ENCODE data around the gene NT5C. TPM values are rescaled to one million over a fixed set of nuclear protein-coding genes. Genes with fewer than 3 reads are reported as not detected.

The NT5C gene
- total and polyA plus RNA-seq, 4 experiments from 2014 or later = 22.4 to 46.6 (median 36.3) TPM

- Mint-ChIP-seq H3K27me3 (no peaks in the 10 kb centered on the region), H3K4me3 (peak overlapping the region; percentile 72 to 86 (median 78)), H3K36me3 (no peaks in the 10 kb centered on the region), H3K27ac (peak overlapping the region in 6 of 7 donors; percentile 35 to 89 (median 76)), H3K9me3 (no peaks in the 10 kb centered on the region), H3K4me1 (peaks cover 35 to 63% (median 48%) of the 10 kb centered on the region in 4 donors)
- ChIA-PET CTCF (ENCODE audit: partially characterized antibody) (interaction anchor here (1.1 to 1.6 kb wide), 3 partner anchors 25 to 127 kb away, joined by 3 to 7 read pairs (median 4); no protein-coding TSS in a partner anchor), POLR2A (ENCODE audit: partially characterized antibody) (interaction anchor here (0.7 to 3.3 kb wide), 13 partner anchors 11 to 127 kb away, joined by 3 to 26 read pairs (median 5); partner anchors contain the start of genes ARMC7, ATP5PD, KCTD2 and MRPL58)
- no peak for DNase-seq
- intact Hi-C loops (cut with micrococcal nuclease) = no loop called here
- Histone ChIP-seq H3K27me3 (ENCODE audit: insufficient read depth, low read length) (no peaks in the 10 kb centered on the region), H3K27ac (ENCODE audit: low read depth, low read length) (peak overlapping the region; percentile 64), H3K4me1 (ENCODE audit: insufficient read depth, low read length) (peaks cover 32% of the 10 kb centered on the region), H3K36me3 (ENCODE audit: insufficient read depth, low read length) (no peaks in the 10 kb centered on the region), H3K9me3 (ENCODE audit: control insufficient read depth in 1 of 2, low read length in 2 of 2) (no peaks in the 10 kb centered on the region), H3K4me3 (ENCODE audit: low read length in 2 of 2) (peak overlapping the region in 1 of 2 donors; percentile 68)
Observed at GRCh38 chr17:75088465-75089417, 42.8 kb downstream of the NT5C start.

GRCh38 chr17:75087558-75088453 is 43.7 kb downstream of the NT5C start, which contains the start of gene SLC16A5:
TSS of gene SLC16A5 (plus strand) at chr17:75087954. CDS start at chr17:75093637, 5,683 bp downstream.
- H3K4me3 ChIP-seq (ENCODE audit: low read length in 2 of 2) = peak within 1 kb of the TSS; percentile 65 to 68
- intact Hi-C loops (cut with micrococcal nuclease) = loop anchor here (2.0 kb wide), 1 partner anchor 21 kb away; the partner anchor contains the start of gene ARMC7
- H3K27me3 Mint-ChIP-seq = no peaks in the 10 kb centered on the region

GRCh38 chr17:75087182-75087557 is 44.4 kb downstream of the NT5C start:
- Mint-ChIP-seq H3K27me3 (no peaks in the 10 kb centered on the region), H3K4me3 (peak overlapping the region; percentile 79 to 90 (median 83)), H3K4me1 (peaks cover 33 to 65% (median 46%) of the 10 kb centered on the region in 4 donors), H3K9me3 (no peaks in the 10 kb centered on the region), H3K36me3 (no peaks in the 10 kb centered on the region), H3K27ac (peak overlapping the region in 6 of 7 donors; percentile 79 to 85 (median 80))
- ChIA-PET POLR2A (ENCODE audit: partially characterized antibody) (interaction anchor here (0.7 to 3.3 kb wide), 15 partner anchors 10 to 126 kb away, joined by 3 to 26 read pairs (median 4); partner anchors contain the start of genes ARMC7, ATP5PD, JPT1 and KCTD2), CTCF (ENCODE audit: partially characterized antibody) (interaction anchor here (1.0 to 1.6 kb wide), 2 partner anchors 27 to 125 kb away, joined by 5 to 7 read pairs; no protein-coding TSS in a partner anchor)
- Histone ChIP-seq H3K4me1 (ENCODE audit: insufficient read depth, low read length) (peaks cover 32% of the 10 kb centered on the region), H3K9me3 (ENCODE audit: control insufficient read depth in 1 of 2, low read length in 2 of 2) (no peaks in the 10 kb centered on the region), H3K4me3 (ENCODE audit: low read length in 2 of 2) (peak overlapping the region; percentile 65 to 68), H3K27ac (ENCODE audit: low read depth, low read length) (peak overlapping the region; percentile 64), H3K36me3 (ENCODE audit: insufficient read depth, low read length) (no peaks in the 10 kb centered on the region), H3K27me3 (ENCODE audit: insufficient read depth, low read length) (no peaks in the 10 kb centered on the region)
- DNase-seq = no peak
- intact Hi-C loops (cut with micrococcal nuclease) = loop anchor here (2.0 kb wide), 1 partner anchor 22 kb away; the partner anchor contains the start of gene ARMC7

More at GRCh38 chr17:75087558-75088453, 43.7 kb downstream of the NT5C start, which contains the start of gene SLC16A5:
- ChIA-PET POLR2A (ENCODE audit: partially characterized antibody) (interaction anchor here (0.7 to 3.3 kb wide), 19 partner anchors 10 to 126 kb away, joined by 3 to 26 read pairs (median 4); partner anchors contain the start of genes ARMC7, ATP5PD, JPT1 and KCTD2), CTCF (ENCODE audit: partially characterized antibody) (interaction anchor here (1.0 to 1.6 kb wide), 4 partner anchors 26 to 126 kb away, joined by 3 to 7 read pairs (median 4); no protein-coding TSS in a partner anchor)
- peak; percentile 42 to 58 (median 45) for DNase-seq
- H3K9me3 Mint-ChIP-seq = no peaks in the 10 kb centered on the region
- no peaks in the 10 kb centered on the region for H3K36me3 Mint-ChIP-seq
- peak within 1 kb of the TSS; percentile 64 for H3K27ac ChIP-seq (ENCODE audit: low read depth, low read length)
- H3K9me3 ChIP-seq (ENCODE audit: control insufficient read depth in 1 of 2, low read length in 2 of 2) = no peaks in the 10 kb centered on the region
- H3K27ac Mint-ChIP-seq = peak within 1 kb of the TSS; percentile 35 to 97 (median 81)
- peaks cover 32% of the 10 kb centered on the region for H3K4me1 ChIP-seq (ENCODE audit: insufficient read depth, low read length)
- peaks cover 36 to 64% (median 49%) of the 10 kb centered on the region in 4 donors for H3K4me1 Mint-ChIP-seq
- H3K27me3 ChIP-seq (ENCODE audit: insufficient read depth, low read length) = no peaks in the 10 kb centered on the region
- H3K4me3 Mint-ChIP-seq = peak within 1 kb of the TSS; percentile 82 to 90 (median 84)
- no peaks in the 10 kb centered on the region for H3K36me3 ChIP-seq (ENCODE audit: insufficient read depth, low read length)

GRCh38 chr17:75086496-75087181 is 44.9 kb downstream of the NT5C start:
- H3K36me3 ChIP-seq (ENCODE audit: insufficient read depth, low read length) = no peaks in the 10 kb centered on the region
- Mint-ChIP-seq H3K9me3 (no peaks in the 10 kb centered on the region), H3K36me3 (no peaks in the 10 kb centered on the region), H3K4me1 (peaks cover 29 to 60% (median 41%) of the 10 kb centered on the region in 4 donors), H3K27me3 (no peaks in the 10 kb centered on the region), H3K27ac (peak overlapping the region in 6 of 7 donors; percentile 4 to 97 (median 80)), H3K4me3 (peak overlapping the region; percentile 37 to 86 (median 80))
- no peak overlapping the region for H3K4me3 ChIP-seq (ENCODE audit: low read length in 2 of 2)
- no peak overlapping the region for H3K27ac ChIP-seq (ENCODE audit: low read depth, low read length)
- H3K27me3 ChIP-seq (ENCODE audit: insufficient read depth, low read length) = no peaks in the 10 kb centered on the region
- ChIA-PET CTCF (ENCODE audit: partially characterized antibody) (interaction anchor here (1.0 kb wide), 1 partner anchor 125 kb away, joined by 5 read pairs; no protein-coding TSS in a partner anchor), POLR2A (ENCODE audit: partially characterized antibody) (interaction anchor here (0.7 to 3.3 kb wide), 8 partner anchors 9 to 119 kb away, joined by 3 to 26 read pairs (median 5); partner anchors contain the start of genes JPT1, MRPL58, NUP85 and SUMO2)
- no peaks in the 10 kb centered on the region for H3K9me3 ChIP-seq (ENCODE audit: control insufficient read depth in 1 of 2, low read length in 2 of 2)
- DNase-seq = no peak
- peaks cover 32% of the 10 kb centered on the region for H3K4me1 ChIP-seq (ENCODE audit: insufficient read depth, low read length)
- intact Hi-C loops (cut with micrococcal nuclease) = loop anchor here (2.0 kb wide), 1 partner anchor 22 kb away; the partner anchor contains the start of gene ARMC7

- peak overlapping the region in 3 of 7 donors; percentile 7 to 76 (median 35) for H3K27ac Mint-ChIP-seq
- ChIA-PET CTCF (ENCODE audit: partially characterized antibody) (no interaction called here), POLR2A (ENCODE audit: partially characterized antibody) (interaction anchor here (1.0 kb wide), 1 partner anchor 25 kb away, joined by 3 read pairs; the partner anchor contains the start of gene ARMC7)
- no peaks in the 10 kb centered on the region for H3K27me3 ChIP-seq (ENCODE audit: insufficient read depth, low read length)
- H3K4me3 ChIP-seq (ENCODE audit: low read length in 2 of 2) = no peak overlapping the region
- H3K36me3 ChIP-seq (ENCODE audit: insufficient read depth, low read length) = no peaks in the 10 kb centered on the region
- H3K4me1 ChIP-seq (ENCODE audit: insufficient read depth, low read length) = peaks cover 35% of the 10 kb centered on the region
- DNase-seq = peak in 3 of 5 donors; percentile 33 to 43 (median 38)
- H3K4me3 Mint-ChIP-seq = peak overlapping the region in 1 of 8 donors; percentile 15
- intact Hi-C loops (cut with micrococcal nuclease) = no loop called here
- H3K9me3 Mint-ChIP-seq = no peaks in the 10 kb centered on the region
- no peak overlapping the region for H3K27ac ChIP-seq (ENCODE audit: low read depth, low read length)
- no peaks in the 10 kb centered on the region for H3K9me3 ChIP-seq (ENCODE audit: control insufficient read depth in 1 of 2, low read length in 2 of 2)
- H3K27me3 Mint-ChIP-seq = no peaks in the 10 kb centered on the region
- no peaks in the 10 kb centered on the region for H3K36me3 Mint-ChIP-seq
- peaks cover 19 to 50% (median 34%) of the 10 kb centered on the region in 4 donors for H3K4me1 Mint-ChIP-seq
Observed at GRCh38 chr17:75084039-75084660, 47.4 kb downstream of the NT5C start.
